ENCODE measurements around the gene C12orf75.
A peak's percentile ranks its signal among the peaks of the same experiment; 100 is the strongest.
"Not testable (repeated sequence)": the region's sequence is repeated elsewhere in the genome, so short reads cannot be mapped to it uniquely, and the experiment has no call there.

C12orf75 gene

DNA sequence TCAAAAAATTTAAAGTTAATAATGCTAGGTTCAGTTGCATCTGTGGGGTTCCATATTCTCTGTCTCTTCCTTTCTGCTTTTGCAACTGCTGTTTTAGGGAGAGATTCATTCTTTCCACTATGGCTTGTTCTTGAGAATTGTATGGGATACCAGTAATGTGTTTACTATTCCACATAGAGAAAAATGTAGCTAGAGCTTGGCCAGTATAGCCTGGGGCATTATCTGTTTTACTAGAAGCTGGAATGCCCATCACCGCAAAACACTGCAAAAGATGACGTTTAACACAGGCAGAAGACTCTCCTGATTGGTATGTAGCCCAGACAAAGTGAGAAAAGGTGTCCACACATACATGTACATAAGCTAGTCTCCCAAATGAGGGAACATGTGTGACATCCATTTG lies 25.9 kb upstream of the C12orf75 start:
- H3K4ac ChIP-seq (ENCODE audit: low read depth, low read length); H4K12ac ChIP-seq (ENCODE audit: low read depth, low read length); H3K27me3 ChIP-seq (ENCODE audit: insufficient read depth, low read length); H3K4me1 ChIP-seq (ENCODE audit: control insufficient read depth in 1 of 2, insufficient read depth in 2 of 2, low read length in 2 of 2); H3K14ac ChIP-seq (ENCODE audit: low read length); H3K23ac ChIP-seq (ENCODE audit: low read length); H2BK120ac ChIP-seq (ENCODE audit: insufficient read depth, low read length, poor library complexity); H3K9me3 ChIP-seq (ENCODE audit: insufficient read depth, low read depth, low read length); H3K79me1 ChIP-seq (ENCODE audit: low read length); H2BK5ac ChIP-seq (ENCODE audit: low read depth, low read length, poor library complexity); H2BK12ac ChIP-seq (ENCODE audit: low read length); H3K36me3 ChIP-seq (ENCODE audit: control insufficient read depth in 1 of 2, insufficient read depth in 2 of 2, low read length in 2 of 2); H4K91ac ChIP-seq (ENCODE audit: low read depth, low read length); H3K18ac ChIP-seq (ENCODE audit: low read length); H3K27ac ChIP-seq (ENCODE audit: low read depth, low read length); H2AK5ac ChIP-seq (ENCODE audit: low read length); H3K79me2 ChIP-seq (ENCODE audit: control insufficient read depth, insufficient read depth, low read length, poor library complexity); H3K9ac ChIP-seq (ENCODE audit: low read length); H3K4me3 ChIP-seq (ENCODE audit: low read depth, low read length); H3K4me2 ChIP-seq (ENCODE audit: low read length); H4K8ac ChIP-seq (ENCODE audit: low read depth, low read length); H2AFZ ChIP-seq (ENCODE audit: insufficient read depth, low read length, poor library complexity): not testable (repeated sequence)
- DNase-seq = peak; percentile 40 to 85
- WGBS (ENCODE audit: extremely low coverage, insufficient coverage, insufficient read length) = no CpG with 5 or more reads among the region's 2 CpGs

- not testable (repeated sequence) for H3K4me3 ChIP-seq (ENCODE audit: low read depth, low read length); H3K4me2 ChIP-seq (ENCODE audit: low read length)
- WGBS (ENCODE audit: extremely low coverage, insufficient coverage, insufficient read length) = no CpG with 5 or more reads among the region's 6 CpGs
Observed at GRCh38 chr12:105307601-105308314, 22.7 kb upstream of the C12orf75 start.

DNA sequence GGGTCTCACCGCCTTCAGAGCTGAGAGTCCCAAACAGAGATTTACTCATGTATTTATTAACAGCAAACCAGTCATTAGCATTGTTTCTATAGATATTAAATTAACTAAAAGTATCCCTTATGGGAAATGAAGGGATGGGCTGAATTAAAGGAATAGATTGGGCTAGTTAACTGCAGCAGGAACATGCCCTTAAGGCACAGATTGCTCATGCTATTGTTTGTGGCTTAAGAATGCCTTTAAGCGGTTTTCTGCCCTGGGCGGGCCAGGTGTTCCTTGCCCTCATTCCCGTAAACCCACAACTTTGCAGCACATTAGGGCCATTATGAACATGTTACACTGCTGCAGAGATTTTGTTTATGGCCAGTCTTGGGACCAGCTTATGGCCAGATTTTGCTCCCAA lies 21.7 kb upstream of the C12orf75 start:
- not testable (repeated sequence) for H2AK5ac ChIP-seq (ENCODE audit: low read length); H3K9ac ChIP-seq (ENCODE audit: low read length); H3K4ac ChIP-seq (ENCODE audit: low read depth, low read length); H4K8ac ChIP-seq (ENCODE audit: low read depth, low read length); H3K4me3 ChIP-seq (ENCODE audit: low read depth, low read length); H4K12ac ChIP-seq (ENCODE audit: low read depth, low read length); H2AFZ ChIP-seq (ENCODE audit: insufficient read depth, low read length, poor library complexity); H3K79me1 ChIP-seq (ENCODE audit: low read length); H3K9me3 ChIP-seq (ENCODE audit: insufficient read depth, low read depth, low read length); H3K18ac ChIP-seq (ENCODE audit: low read length); H3K23ac ChIP-seq (ENCODE audit: low read length); H3K79me2 ChIP-seq (ENCODE audit: control insufficient read depth, insufficient read depth, low read length, poor library complexity); H3K27me3 ChIP-seq (ENCODE audit: insufficient read depth, low read length); H3K4me1 ChIP-seq (ENCODE audit: control insufficient read depth in 1 of 2, insufficient read depth in 2 of 2, low read length in 2 of 2); H3K4me2 ChIP-seq (ENCODE audit: low read length); H3K36me3 ChIP-seq (ENCODE audit: control insufficient read depth in 1 of 2, insufficient read depth in 2 of 2, low read length in 2 of 2)
- Histone ChIP-seq H2BK12ac (ENCODE audit: low read length) (peak overlapping the region; percentile 84), H2BK120ac (ENCODE audit: insufficient read depth, low read length, poor library complexity) (peak overlapping the region; percentile 93), H2BK5ac (ENCODE audit: low read depth, low read length, poor library complexity) (peak overlapping the region; percentile 79), H4K91ac (ENCODE audit: low read depth, low read length) (peak overlapping the region; percentile 59), H3K14ac (ENCODE audit: low read length) (peak overlapping the region; percentile 72), H3K27ac (ENCODE audit: low read depth, low read length) (peak overlapping the region; percentile 46)
- WGBS (ENCODE audit: extremely low coverage, insufficient coverage, insufficient read length) = no CpG with 5 or more reads among the region's 4 CpGs
- DNase-seq = peak; percentile 38 to 68

More at GRCh38 chr12:105307601-105308314, 22.7 kb upstream of the C12orf75 start:
- H2AK5ac ChIP-seq (ENCODE audit: low read length); H2AFZ ChIP-seq (ENCODE audit: insufficient read depth, low read length, poor library complexity); H4K12ac ChIP-seq (ENCODE audit: low read depth, low read length); H3K36me3 ChIP-seq (ENCODE audit: control insufficient read depth in 1 of 2, insufficient read depth in 2 of 2, low read length in 2 of 2); H3K27me3 ChIP-seq (ENCODE audit: insufficient read depth, low read length); H4K8ac ChIP-seq (ENCODE audit: low read depth, low read length); H3K4me1 ChIP-seq (ENCODE audit: control insufficient read depth in 1 of 2, insufficient read depth in 2 of 2, low read length in 2 of 2); H3K18ac ChIP-seq (ENCODE audit: low read length); H3K4ac ChIP-seq (ENCODE audit: low read depth, low read length); H3K9ac ChIP-seq (ENCODE audit: low read length); H3K79me2 ChIP-seq (ENCODE audit: control insufficient read depth, insufficient read depth, low read length, poor library complexity); H3K9me3 ChIP-seq (ENCODE audit: insufficient read depth, low read depth, low read length); H3K14ac ChIP-seq (ENCODE audit: low read length); H3K79me1 ChIP-seq (ENCODE audit: low read length); DNase-seq; H3K23ac ChIP-seq (ENCODE audit: low read length); H3K27ac ChIP-seq (ENCODE audit: low read depth, low read length): not testable (repeated sequence)
- Histone ChIP-seq H2BK12ac (ENCODE audit: low read length) (peak overlapping the region; percentile 91), H2BK5ac (ENCODE audit: low read depth, low read length, poor library complexity) (peak overlapping the region; percentile 31), H2BK120ac (ENCODE audit: insufficient read depth, low read length, poor library complexity) (peak overlapping the region; percentile 22), H4K91ac (ENCODE audit: low read depth, low read length) (peak overlapping the region; percentile 47)

DNA sequence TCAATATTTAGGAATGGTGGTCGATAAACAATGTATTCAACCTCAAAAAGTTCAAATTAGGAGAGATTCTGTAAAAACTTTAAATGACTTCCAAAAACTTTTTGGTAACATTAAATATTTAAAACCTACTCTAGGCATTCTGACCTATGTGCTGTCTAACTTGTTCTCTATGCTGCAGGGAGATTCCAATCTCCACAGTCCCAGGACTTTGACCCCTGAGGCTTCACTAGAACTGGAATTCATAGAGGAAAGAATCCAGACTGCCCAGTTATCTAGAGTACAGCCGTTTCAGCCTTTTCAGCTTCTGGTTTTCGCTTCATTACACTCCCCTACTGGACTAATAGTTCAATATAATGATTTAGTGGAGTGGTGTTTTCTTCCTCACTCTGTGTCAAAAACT lies 21.1 kb upstream of the C12orf75 start:
- not testable (repeated sequence) for H3K14ac ChIP-seq (ENCODE audit: low read length); H4K91ac ChIP-seq (ENCODE audit: low read depth, low read length); H3K79me1 ChIP-seq (ENCODE audit: low read length); H3K4me2 ChIP-seq (ENCODE audit: low read length); H2BK12ac ChIP-seq (ENCODE audit: low read length); H3K9me3 ChIP-seq (ENCODE audit: insufficient read depth, low read depth, low read length); H3K4ac ChIP-seq (ENCODE audit: low read depth, low read length); H3K9ac ChIP-seq (ENCODE audit: low read length); H4K8ac ChIP-seq (ENCODE audit: low read depth, low read length); H3K36me3 ChIP-seq (ENCODE audit: control insufficient read depth in 1 of 2, insufficient read depth in 2 of 2, low read length in 2 of 2); H3K23ac ChIP-seq (ENCODE audit: low read length); H3K27me3 ChIP-seq (ENCODE audit: insufficient read depth, low read length); H2AK5ac ChIP-seq (ENCODE audit: low read length); H2BK5ac ChIP-seq (ENCODE audit: low read depth, low read length, poor library complexity); H2BK120ac ChIP-seq (ENCODE audit: insufficient read depth, low read length, poor library complexity); H3K18ac ChIP-seq (ENCODE audit: low read length); H2AFZ ChIP-seq (ENCODE audit: insufficient read depth, low read length, poor library complexity); H4K12ac ChIP-seq (ENCODE audit: low read depth, low read length); H3K4me3 ChIP-seq (ENCODE audit: low read depth, low read length); H3K79me2 ChIP-seq (ENCODE audit: control insufficient read depth, insufficient read depth, low read length, poor library complexity); H3K4me1 ChIP-seq (ENCODE audit: control insufficient read depth in 1 of 2, insufficient read depth in 2 of 2, low read length in 2 of 2)
- peak overlapping the region; percentile 83 for H3K27ac ChIP-seq (ENCODE audit: low read depth, low read length)
- WGBS (ENCODE audit: extremely low coverage, insufficient coverage, insufficient read length) = no CpG with 5 or more reads among the region's 3 CpGs
- peak; percentile 63 to 75 for DNase-seq
